HepG2 (cell line): Measurements from ENCODE around the gene RTP2. TPM values are rescaled to one million over a fixed set of nuclear protein-coding genes. Genes with fewer than 3 reads are reported as not detected.

Experiments used
- ELF4 ChIP-seq: sonication (generic); formaldehyde crosslinking; IDR thresholded peaks from 2 replicates; pipeline ENCODE4 v1.5.0; 2020; ENCODE audit warnings: missing genetic modification reagents, mild to moderate bottlenecking, moderate library complexity, borderline replicate concordance
- ETV6 ChIP-seq: sonication (generic); formaldehyde crosslinking; conservative IDR thresholded peaks from 2 replicates; pipeline ENCODE4 v1.4.0; 2020; ENCODE audit warnings: missing genetic modification reagents
- GPN1 ChIP-seq: sonication (generic); formaldehyde crosslinking; IDR thresholded peaks from 2 replicates; pipeline ENCODE4 v1.5.1; 2020; ENCODE audit warnings: missing genetic modification reagents, borderline replicate concordance
- HOXA7 ChIP-seq: sonication (generic); formaldehyde crosslinking; IDR thresholded peaks from 2 replicates; pipeline ENCODE4 v1.8.1; 2022; ENCODE audit warnings: mild to moderate bottlenecking, missing genetic modification reagents, moderate library complexity
- JUN ChIP-seq: sonication (generic); formaldehyde crosslinking; IDR thresholded peaks from 2 replicates; pipeline ENCODE4 v1.4.0; 2020; ENCODE audit warnings: mild to moderate bottlenecking, missing genetic modification reagents
- KDM1A ChIP-seq: IDR thresholded peaks from 2 replicates; pipeline ENCODE4 v1.6.1; 2016; ENCODE audit warnings: missing compliant biosample characterization
- KDM3A ChIP-seq: IDR thresholded peaks from 2 replicates; pipeline ENCODE4 v1.6.1; 2018; ENCODE audit warnings: low read depth, missing compliant biosample characterization
- NAIF1 ChIP-seq: sonication (generic); formaldehyde crosslinking; IDR thresholded peaks from 2 replicates; pipeline ENCODE4 v1.5.0; 2020; ENCODE audit warnings: mild to moderate bottlenecking, missing genetic modification reagents, borderline replicate concordance
- RAD21 ChIP-seq: fragments of 450-650 bp; formaldehyde crosslinking; IDR thresholded peaks from 2 replicates; pipeline ENCODE4 v1.5.0; 2020; ENCODE audit warnings: mild to moderate bottlenecking
- TFDP1 ChIP-seq: IDR thresholded peaks from 2 replicates; pipeline ENCODE4 v1.6.1; 2016; ENCODE audit warnings: missing compliant biosample characterization, missing genetic modification reagents, borderline replicate concordance
- TIGD3 ChIP-seq: sonication (generic); formaldehyde crosslinking; IDR thresholded peaks from 2 replicates; pipeline ENCODE4 v1.5.1; 2020; ENCODE audit warnings: mild to moderate bottlenecking, missing genetic modification reagents, borderline replicate concordance
- TOPORS ChIP-seq: sonication (generic); formaldehyde crosslinking; IDR thresholded peaks from 2 replicates; pipeline ENCODE4 v1.8.0; 2023; ENCODE audit warnings: mild to moderate bottlenecking, missing genetic modification reagents
- TP53 ChIP-seq: sonication (generic); formaldehyde crosslinking; conservative IDR thresholded peaks from 2 replicates; pipeline ENCODE4 v1.4.0; 2020; ENCODE audit warnings: missing genetic modification reagents
- ZBTB21 ChIP-seq: sonication (generic); formaldehyde crosslinking; IDR thresholded peaks from 2 replicates; pipeline ENCODE4 v1.4.0; 2020; ENCODE audit warnings: missing genetic modification reagents
- ZNF281 ChIP-seq: sonication (generic); formaldehyde crosslinking; IDR thresholded peaks from 2 replicates; pipeline ENCODE4 v1.4.0; 2020; ENCODE audit warnings: missing genetic modification reagents, borderline replicate concordance
- ZNF605 ChIP-seq: sonication (generic); formaldehyde crosslinking; IDR thresholded peaks from 2 replicates; pipeline ENCODE4 v1.8.0; 2022; ENCODE audit warnings: mild to moderate bottlenecking, missing genetic modification reagents
- ZSCAN12 ChIP-seq: sonication (generic); formaldehyde crosslinking; IDR thresholded peaks from 2 replicates; pipeline ENCODE4 v1.9.0; 2021; ENCODE audit warnings: mild to moderate bottlenecking, missing genetic modification reagents
- ZSCAN20 ChIP-seq: sonication (generic); formaldehyde crosslinking; IDR thresholded peaks from 2 replicates; pipeline ENCODE4 v1.4.0; 2020; ENCODE audit warnings: missing genetic modification reagents, mild to moderate bottlenecking, borderline replicate concordance
- ZSCAN29 ChIP-seq: sonication (generic); formaldehyde crosslinking; conservative IDR thresholded peaks from 2 replicates; pipeline ENCODE4 v1.4.0; 2020; ENCODE audit warnings: mild to moderate bottlenecking, missing genetic modification reagents
- polyA plus RNA-seq, 8 experiments: library from polyadenylated mRNA; depleted of rRNA in 3 of 8; stranded (reverse) in 7 of 8; unstranded in 1 of 8; fragments of >200 nt; fragmentation: Illumina TruSeq in 4 of 8; extraction: Trizol in 4 of 8; gene quantifications; 2 replicates each; pipeline versions ENCODE4 v1.2.1 to v1.2.3, GENCODE V29; 2011 to 2016; ENCODE audit warnings: low read depth in 4 of 8, missing spikeins in 1 of 8, mixed read lengths in 1 of 8; ENCODE audit not compliant: insufficient read depth in 1 of 8
- total RNA-seq, 5 experiments: library from RNA; depleted of rRNA; stranded (reverse); fragments of >200 nt; fragmentation: Illumina TruSeq; extraction: Trizol; gene quantifications; 2 replicates each; pipeline ENCODE4 v1.2.3, GENCODE V29; 2016; ENCODE audit warnings: low read depth in 1 of 5
- TF ChIP-seq, protein P1 (sequence below): sonication (generic); formaldehyde crosslinking; IDR thresholded peaks from 2 replicates; pipeline ENCODE4 v1.8.0; 2022; ENCODE audit warnings: missing genetic modification reagents, mild to moderate bottlenecking, inconsistent platforms, borderline replicate concordance
- TF ChIP-seq, protein P2 (sequence below): sonication (generic); formaldehyde crosslinking; IDR thresholded peaks from 2 replicates; pipeline ENCODE4 v1.5.0; 2020; ENCODE audit warnings: missing genetic modification reagents

Gene RTP2
- total and polyA plus RNA-seq, 2 of the 13 experiments (the other 11 are each of a cell fraction or from before 2014, with no cell fraction given): not detected

DNA sequence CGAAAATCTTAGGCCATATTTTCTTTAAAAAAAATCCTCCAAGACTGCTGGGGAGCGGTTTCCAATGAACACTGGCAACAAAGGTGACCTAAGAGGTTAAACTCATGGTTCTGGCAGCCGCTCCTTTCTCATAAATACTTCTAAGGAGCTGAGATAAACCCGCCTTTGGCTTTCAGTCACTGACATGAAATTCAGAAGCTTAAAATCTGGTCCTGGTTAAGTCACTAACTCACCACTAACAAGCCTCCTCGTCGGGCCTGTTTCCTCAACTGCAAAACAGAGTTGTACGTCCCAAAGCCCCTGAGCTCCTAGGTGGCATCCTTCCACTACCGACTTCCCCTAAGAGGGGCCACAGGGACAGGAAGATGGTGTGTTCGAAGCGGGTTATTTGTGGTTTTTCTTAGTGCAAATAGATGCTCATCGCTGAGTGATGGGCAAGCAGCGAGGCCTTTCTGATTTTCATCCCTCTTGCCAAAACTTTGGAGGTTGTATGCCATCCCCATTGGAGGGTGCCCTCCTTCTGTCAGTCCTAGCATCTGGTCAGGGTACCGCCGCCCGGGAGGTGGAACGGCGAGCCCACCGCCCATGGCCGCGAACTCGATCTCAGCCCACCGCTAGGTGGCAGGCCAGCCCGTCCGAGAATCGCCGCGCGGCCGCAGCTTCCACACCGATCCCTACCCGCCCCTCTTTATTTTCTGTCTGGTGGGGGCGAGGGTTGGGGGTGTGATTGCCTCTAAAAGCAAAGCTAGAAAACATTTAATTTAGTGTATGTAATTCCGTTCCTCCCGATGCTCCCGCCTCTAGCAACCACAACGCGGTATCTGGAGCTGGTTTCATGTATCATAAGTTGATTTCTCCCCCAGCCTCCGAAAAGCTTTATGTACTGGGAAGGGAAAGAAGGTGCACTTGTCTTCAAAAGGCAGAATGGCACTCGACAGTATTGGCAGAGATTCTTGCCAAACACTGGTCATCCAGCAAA, 38.4 kb upstream of the RTP2 start (continued):
- TF ChIP-seq ZSCAN29 (CRISPR knock-in tag) (0 out of 2 replicates have a peak, but pooled peaks have one; percentile 3), TOPORS (CRISPR knock-in tag) (no peak), GPN1 (CRISPR knock-in tag) (no peak), NAIF1 (CRISPR knock-in tag) (no peak), KDM3A (CRISPR knock-in tag) (peak; percentile 85; the same call in 1 of the 2 replicates), TFDP1 (no peak), ZNF281 (CRISPR knock-in tag) (0 out of 2 replicates have a peak, but pooled peaks have one; percentile 28), ZNF605 (0 out of 2 replicates have a peak, but pooled peaks have one; percentile 6), TIGD3 (CRISPR knock-in tag) (no peak), JUN (no peak), HOXA7 (CRISPR knock-in tag) (no peak), ETV6 (CRISPR knock-in tag) (no peak), RAD21 (peak; percentile 82), ZBTB21 (CRISPR knock-in tag) (no peak), ZSCAN20 (CRISPR knock-in tag) (0 out of 2 replicates have a peak, but pooled peaks have one; percentile 30), KDM1A (CRISPR knock-in tag) (no peak), ELF4 (CRISPR knock-in tag) (no peak), ZSCAN12 (CRISPR knock-in tag) (no peak), TP53 (CRISPR knock-in tag) (no peak)
- TF ChIP-seq, protein P1, sequence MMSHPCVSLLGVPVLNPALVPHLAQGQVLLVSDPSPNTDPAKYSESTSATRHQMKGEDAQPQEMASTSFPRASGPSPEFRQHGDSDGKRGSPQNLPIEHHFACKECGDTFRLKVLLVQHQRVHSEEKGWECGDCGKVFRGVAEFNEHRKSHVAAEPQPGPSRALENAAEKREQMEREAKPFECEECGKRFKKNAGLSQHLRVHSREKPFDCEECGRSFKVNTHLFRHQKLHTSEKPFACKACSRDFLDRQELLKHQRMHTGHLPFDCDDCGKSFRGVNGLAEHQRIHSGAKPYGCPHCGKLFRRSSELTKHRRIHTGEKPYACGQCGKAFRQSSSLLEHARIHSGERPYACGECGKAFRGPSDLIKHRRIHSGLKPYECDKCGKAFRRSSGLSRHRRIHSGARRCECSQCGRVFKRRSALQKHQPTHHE: no peak
- TF ChIP-seq, protein P2, sequence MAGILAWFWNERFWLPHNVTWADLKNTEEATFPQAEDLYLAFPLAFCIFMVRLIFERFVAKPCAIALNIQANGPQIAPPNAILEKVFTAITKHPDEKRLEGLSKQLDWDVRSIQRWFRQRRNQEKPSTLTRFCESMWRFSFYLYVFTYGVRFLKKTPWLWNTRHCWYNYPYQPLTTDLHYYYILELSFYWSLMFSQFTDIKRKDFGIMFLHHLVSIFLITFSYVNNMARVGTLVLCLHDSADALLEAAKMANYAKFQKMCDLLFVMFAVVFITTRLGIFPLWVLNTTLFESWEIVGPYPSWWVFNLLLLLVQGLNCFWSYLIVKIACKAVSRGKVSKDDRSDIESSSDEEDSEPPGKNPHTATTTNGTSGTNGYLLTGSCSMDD (CRISPR knock-in tag): no peak
